ENCODE measurements around the gene DNAH11.
"Not testable (repeated sequence)": the region's sequence is repeated elsewhere in the genome, so short reads cannot be mapped to it uniquely, and the experiment has no call there.

Gene DNAH11

DNA sequence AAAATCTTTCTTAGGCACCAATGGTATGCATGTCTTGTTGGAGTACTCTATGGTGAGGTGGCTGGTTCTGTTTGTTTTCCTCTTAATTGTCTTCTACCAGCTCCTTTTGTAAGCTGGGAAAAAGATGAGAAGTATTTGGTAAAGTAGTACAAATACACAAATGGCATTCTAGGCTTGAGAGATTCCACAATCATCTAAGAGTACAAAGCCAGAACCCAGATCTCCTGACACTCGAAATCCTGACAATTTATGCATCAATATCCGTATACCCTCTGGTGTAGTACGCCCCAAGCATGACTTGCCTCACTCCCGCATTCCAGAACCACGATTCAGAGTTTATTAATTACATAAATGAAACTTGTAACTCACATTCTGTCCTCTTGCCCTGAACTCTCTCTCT, 359.4 kb downstream of the DNAH11 start:
- no peak for DNase-seq

DNA sequence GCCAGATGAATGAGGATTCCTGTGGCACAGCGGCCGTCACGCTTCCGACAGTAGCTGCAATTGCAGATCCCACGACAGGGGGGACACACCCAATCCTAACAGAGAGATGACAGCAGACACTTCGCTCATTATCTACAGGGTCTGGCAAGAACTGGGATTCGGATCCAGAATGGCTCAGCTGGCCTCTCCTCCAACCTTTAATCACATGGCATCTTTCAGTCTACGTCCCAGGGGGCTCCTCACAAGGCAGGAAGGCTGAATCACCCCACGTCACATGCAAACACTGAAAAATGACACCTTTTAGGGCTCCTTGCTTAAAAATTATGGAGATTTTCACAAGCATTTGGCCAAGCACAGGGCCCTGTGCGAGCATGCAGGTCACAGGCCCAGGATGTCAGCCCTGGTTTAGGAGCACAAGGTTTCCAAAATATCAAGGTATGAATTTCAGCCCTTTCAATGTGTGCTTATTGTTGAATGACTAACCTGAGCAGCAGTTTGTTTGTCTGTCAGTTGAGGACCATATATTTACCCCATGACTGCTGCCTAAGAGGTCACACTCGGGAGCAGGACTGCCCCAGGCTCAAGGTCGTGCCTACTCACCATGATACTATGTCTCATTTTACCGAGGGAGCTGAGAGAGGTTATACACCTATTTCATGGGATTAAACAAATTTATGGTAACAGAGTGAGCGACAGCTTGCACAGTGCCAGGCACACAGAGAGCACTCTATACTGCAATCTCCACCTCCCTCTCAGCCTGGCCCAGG, 360.4 kb downstream of the DNAH11 start:
- DNase-seq = no peak

DNA sequence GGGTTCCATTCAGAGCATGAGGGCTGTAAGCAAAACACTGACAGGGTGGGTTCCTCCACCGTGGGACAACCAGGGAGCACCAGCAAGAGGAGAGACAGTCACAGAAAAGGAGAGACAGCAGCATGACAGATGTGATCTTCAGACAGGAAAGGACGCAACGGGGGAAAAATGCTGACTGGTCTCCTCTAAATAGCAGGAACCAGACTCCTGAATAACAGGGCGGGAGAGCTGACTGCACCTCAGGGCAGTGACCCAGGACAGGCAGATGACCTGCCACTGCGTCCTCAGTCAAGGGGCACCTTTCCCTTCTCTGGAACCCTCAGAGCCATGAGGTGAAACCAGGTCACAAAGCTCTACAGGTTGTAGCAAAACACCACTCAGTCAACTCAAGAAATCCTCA, 365.9 kb downstream of the DNAH11 start:
- no peak for DNase-seq

DNA sequence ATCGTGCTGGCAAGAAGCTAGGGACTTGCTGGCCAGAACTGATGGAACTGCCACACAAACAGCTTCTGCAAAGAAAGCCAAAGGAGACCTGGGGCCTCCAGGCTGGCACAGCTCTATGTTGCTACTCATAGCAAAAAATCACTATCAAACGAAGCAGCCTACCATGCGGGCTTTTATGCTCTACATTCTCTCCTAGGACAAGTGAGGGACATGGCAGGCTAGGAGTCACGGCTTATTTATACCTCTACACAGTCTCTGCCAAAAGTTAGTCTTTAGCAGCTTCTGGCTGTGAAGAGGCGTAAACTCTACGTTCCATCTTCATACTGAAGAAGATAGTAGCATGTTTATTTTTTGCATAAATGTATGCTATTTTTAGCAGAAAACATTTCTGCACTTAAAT, 367.4 kb downstream of the DNAH11 start:
- no peak for DNase-seq

DNA sequence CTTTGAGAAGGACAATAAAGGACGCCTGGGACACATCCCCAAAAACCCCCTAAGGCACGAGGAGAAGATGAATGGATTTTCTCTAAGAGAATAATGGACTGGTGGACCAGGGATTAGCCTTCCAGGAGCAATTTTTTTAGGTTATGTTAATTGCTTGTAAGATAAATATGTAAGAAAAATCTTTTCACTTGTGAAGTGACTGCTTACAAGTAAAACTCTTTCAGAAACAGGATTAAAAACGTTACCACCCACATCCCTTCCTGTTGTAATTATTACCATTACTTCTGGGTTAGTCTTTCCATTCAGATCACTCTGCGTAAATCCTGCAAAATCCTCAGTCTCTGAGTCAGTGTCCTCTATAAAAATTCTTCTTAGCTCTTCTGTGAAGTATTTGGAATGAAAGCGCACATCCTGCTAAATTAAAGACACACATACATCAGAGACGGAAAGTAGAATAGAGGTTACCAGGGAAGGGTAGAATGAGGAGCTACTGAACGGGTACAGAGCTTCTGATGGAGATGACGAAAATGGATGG, 368.6 kb downstream of the DNAH11 start:
- no peak for DNase-seq

DNA sequence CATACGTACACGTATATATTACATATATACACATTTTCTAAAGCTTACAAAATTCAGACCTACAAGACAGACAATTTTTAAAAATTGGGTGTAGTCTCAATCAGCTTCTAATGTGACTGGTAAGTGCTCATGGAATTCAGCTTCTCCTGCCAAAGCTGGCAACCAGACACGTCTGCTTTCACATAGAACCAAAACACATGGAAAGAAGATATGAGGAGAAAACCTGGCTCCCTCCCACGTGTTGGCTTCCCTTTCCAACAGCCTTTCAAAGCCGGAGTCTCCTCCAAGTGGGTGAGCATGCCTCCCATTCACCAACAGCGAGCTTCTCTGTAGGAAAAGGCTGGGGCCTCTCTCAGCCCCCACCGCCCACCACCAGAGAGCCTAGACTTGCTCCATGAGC, 369.5 kb downstream of the DNAH11 start:
- DNase-seq = no peak

DNA sequence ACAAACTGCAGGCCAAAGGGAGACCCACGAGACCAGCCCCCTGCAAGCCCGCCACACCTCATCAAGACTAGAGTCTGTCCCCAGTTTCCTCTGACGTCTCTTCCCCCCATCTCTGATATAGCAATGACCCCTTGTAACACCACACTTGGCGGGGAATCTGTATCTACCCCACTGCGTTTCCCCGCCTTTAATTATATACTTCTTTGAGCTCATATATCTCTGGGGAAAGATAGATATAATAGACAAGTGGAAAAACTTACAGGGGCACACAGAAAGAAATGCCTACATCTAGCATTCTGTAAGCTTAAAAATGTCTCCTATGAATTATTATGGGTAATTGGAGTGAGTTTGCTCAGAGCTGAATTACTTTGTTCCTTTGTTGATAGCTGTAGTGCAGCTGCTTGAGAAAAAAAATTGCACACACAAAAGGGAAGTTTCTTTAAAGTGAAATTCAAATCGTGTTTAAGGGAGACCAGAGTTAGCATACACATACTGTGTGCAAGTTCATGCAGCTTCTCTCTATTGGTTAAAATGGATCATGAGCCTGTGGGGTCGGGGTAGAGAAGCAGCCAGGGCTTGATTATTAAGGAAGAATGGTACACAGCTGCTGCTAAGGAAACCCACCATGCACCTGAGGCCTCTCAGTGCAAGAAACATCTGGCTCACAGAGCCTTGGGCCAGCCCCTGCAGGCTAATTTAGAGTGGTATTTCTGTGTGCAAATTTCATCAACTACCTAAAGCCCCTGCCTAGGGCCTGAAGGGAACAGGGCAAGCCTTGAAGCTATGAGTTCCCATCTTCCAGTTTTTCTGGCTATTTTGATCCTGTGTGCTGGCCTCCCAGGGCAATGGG, 370.3 kb downstream of the DNAH11 start:
- no peak for DNase-seq

DNA sequence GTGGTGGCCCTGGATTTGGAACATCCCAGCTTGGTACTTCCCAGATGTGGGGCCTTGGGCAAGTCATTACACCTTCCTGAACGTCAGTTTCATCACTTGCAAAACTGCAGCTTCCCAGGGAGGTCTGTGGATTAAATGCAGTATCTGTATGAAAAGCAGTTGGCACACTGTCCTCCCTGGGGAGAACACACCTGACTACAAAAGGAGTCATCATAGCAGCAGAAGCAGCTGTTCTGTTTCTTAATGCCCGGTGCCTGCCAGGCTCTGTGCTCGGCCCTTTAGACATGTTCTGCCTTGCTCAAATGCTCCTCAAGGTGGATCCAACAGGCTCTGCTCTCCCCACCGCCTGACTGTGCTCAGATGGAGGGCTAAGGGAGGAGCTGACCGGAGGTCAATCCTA, 371.8 kb downstream of the DNAH11 start:
- no peak for DNase-seq

DNA sequence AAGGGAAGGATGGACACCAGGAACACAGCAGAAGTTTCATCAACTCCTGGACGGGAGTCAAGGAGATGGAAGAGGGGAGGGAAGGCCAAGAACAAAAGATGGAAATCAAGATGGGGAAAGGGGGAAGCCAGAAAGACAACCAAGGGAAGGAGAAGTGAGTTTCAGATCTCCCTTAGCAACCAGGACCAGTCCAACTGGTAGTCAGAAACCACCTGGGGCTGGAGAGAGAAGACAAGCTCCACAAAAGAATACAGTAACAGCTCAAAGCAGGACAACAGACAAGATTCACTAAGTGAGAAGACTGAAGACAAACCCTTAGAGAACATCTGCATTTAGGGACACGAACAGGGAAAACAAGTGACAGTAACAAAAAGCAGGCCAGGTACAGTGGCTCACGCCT, 372.3 kb downstream of the DNAH11 start:
- no peak for DNase-seq

DNA sequence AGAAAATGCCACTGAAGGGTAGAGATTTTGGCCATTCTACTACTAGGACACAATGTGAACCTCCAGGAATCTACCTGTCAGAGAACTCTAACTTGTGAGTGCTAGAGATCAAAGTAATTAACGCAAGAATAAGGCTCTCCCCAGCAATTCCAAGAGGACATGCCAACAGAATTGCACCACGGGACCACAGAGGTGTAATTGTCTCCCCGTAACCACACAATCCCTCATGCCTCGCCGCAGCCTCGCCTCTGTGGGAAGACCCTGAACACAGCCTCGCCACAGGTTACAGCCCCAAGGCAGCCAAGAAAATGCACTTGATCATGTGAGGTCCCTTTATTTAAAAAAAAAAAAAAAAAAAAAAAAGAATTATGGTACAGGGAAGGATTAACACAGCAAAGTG, 373.3 kb downstream of the DNAH11 start:
- no peak for DNase-seq

DNA sequence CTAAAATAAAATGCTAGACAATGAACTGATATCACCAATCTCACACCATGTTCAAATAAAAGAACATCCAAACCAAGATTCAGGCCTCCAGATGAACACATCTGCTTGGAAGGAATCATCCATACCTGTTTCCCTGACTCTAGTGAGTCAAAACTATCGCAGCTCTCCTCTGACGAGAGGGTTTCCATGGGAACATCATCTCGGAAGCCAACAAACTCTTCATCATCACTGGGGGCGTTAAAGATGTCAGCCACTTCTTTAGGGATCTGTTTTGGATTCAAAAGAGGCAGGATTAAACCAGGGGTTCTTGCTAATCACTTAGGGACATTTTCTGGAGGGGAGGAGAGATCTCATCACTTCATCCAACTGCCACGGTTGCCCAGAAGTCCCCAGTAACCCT, 373.8 kb downstream of the DNAH11 start:
- no peak for DNase-seq

DNA sequence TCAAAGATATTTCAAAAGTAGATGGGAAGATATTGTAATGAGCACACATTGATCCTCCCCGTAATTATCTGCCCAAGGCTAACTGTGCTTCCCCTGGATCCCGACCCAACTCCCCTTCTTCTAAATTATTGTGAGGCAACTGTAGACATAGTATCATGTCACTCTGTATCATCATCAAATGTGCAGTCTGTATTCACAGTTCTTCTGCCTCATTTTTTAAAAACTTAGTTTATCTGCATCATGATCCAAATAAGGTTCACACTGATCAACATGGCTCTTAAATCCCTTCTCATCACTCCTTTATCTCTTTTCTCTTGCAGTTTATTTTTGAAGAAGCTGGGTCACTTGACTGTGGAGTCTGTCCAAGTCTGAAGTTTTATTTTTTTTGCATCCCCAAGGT, 375.4 kb downstream of the DNAH11 start:
- no peak for DNase-seq

DNA sequence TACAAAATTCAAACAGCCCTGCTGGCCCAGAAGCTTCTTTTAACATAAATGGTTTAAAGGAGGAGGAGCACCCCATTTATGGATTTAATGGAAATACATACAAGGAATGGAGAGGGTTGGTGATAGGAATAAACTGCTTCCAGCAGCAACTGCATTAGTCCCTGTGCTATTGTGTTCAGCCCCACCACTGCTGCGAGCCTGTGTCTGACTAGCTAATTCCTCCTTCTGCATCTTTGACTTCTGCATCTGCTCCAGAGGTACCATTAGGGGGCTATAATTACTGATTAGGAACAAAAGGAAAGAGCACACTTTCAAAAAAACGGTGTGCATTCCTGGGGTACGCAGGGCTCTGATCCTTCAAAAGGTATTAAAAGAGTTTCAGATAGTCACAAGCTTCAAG, 378.1 kb downstream of the DNAH11 start:
- DNase-seq = no peak

DNA sequence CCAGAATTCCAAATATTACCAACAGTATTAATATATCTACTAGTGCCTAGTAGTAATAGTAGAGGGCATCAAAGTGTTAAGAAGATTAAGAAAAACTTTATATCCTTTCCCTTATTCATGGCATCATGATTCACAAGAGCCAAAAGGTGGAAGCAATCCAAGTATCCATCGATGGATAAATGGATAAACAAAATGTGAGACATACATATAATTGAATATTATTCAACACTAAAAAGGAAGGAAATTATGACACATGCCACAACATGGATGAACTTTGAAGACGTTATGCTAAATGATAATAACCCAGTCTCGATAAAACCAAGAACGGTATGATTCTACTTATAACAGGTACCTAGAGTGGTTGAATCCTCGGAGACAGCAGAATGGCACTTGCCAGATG, 379.8 kb downstream of the DNAH11 start:
- no peak for DNase-seq

DNA sequence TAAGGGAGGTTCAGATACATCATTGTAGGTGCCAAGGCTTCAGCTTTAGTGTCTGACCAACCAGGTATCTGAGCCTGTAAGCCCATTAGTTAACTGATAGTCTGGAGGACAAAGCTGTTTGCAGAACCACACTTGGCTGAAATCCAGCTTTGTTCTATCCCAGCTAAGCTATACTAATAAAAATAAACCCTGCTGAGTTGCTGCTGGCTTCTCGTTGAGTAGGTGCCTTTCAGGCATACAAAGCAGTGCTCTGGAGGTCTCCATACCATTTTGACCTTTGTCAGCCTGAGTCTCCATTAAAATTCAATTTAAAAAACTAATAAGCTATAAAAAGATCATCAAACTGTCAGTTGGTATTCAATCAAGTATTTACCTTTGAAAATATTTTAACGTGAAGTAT, 380.8 kb downstream of the DNAH11 start:
- DNase-seq = no peak

DNA sequence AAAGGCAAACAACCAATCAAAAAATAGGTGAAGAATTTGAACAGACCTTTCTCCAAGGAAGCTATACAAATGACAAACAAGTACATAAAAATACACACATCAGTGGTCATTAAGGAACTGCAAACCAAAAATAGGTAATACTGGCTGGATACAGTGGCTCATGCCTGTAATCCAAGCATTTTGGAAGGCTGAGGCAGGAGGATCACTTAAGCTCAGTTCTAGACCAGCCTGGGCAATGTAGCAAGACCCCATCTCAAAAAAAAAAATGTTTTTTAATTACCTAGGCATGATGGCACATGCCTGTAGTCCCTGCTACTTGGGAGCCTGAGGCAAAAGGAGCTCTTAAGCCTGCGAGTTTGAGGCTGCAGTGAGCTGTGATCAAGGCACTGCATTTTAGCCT, 383.6 kb downstream of the DNAH11 start:
- no peak for DNase-seq

DNA sequence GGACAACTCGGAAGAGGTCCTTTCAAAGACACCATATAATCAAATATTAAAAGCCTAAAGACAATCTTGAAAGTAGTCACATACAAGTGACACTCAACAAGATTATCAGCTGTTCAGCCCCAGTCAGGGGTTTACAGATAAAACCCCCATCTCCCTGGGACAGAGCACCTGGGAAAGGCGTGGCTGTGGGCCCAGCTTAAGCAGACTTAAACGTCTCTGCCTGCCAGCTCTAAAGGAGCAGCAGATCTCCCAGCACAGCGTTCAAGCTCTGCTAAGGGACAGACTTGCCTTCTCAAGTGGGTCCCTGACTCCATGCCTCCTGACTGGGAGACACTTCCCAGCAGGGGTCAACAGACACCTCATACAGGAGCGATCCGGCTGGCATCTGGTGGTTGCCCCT, 384.9 kb downstream of the DNAH11 start:
- DNase-seq = no peak

DNA sequence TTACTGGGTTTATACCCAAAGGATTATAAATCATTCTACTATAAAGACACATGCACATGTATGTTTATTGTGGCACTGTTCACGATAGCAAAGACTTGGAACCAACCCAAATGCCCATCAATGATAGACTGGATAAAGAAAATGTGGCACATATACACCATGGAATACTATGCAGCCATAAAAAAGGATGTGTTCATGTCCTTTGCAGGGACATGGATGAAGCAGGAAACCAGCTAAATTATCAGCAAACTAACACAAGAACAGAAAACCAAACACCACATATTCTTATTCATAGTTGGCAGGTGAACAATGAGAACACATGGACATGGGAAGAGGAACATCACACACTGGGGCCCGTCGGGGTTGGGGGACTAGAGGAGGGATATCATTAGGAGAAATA, 390.5 kb downstream of the DNAH11 start:
- DNase-seq = not testable (repeated sequence)

DNA sequence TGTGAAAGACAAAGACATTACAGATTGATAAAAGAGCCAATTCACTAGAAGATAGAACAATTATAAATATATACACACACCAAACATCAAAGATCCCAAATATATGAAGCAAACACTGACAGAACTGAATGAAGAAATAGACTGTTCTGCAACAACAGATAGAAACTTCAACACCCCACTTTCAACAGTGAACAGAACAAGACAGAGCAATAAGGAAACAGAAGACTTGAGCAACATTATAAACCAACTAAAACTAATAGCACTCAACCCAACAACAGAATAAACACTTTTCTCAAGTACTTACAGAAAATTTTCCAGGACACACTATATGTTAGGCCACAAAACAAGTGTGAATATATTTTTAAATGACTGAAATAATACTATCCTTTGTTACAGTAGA, 392.0 kb downstream of the DNAH11 start:
- no peak for DNase-seq

DNA sequence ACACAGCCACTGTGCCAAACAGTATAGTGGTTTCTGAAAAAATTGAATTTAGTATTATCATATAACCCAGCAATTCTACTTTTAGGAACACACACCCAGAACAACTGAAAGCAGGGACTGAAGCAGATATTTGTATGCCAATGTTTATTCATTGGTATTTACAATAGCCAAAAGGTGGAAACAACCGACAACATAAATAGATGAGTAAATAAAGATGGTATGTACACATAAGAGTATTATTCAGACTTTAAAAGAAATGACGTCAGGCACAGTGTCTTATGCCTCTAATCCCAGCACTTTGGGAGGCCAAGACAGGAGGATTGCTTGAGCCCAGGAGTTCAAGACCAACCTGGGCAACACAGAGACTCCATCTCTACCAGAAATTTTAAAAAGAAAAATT, 395.6 kb downstream of the DNAH11 start:
- no peak for DNase-seq

DNA sequence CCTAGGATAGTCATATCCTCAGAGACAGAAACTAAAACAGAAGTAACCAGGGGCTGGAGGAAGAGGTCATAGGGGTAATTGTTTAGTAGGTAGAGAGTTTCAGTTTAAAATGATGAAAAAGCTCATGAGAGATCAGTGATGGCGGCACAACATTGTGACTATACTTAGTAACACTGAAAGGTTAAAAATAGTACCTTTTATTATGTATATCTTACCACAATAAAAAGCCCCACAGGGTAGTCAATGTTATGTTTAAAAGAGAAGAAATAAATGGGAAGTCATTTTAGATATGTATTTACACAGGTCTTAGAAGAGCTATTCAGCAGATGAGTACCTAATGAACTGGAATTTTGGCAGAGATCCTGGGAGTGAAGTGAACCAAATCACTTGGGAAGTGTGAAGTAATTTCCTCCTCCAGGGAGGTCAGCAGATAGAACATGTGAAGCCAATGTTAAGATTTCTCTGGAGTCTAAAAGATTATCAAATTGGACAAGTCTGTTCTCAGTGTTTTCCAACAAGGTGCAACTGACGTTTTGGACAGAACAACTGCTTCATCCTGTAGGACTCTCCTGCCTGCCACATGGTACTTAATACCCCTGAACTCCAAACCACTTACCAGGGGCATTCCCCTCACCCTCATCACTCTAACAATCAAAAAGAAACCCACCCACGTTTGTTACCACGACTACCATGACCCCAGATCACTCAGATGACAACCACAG, 396.5 kb downstream of the DNAH11 start:
- peak; percentile 17 for DNase-seq

DNA sequence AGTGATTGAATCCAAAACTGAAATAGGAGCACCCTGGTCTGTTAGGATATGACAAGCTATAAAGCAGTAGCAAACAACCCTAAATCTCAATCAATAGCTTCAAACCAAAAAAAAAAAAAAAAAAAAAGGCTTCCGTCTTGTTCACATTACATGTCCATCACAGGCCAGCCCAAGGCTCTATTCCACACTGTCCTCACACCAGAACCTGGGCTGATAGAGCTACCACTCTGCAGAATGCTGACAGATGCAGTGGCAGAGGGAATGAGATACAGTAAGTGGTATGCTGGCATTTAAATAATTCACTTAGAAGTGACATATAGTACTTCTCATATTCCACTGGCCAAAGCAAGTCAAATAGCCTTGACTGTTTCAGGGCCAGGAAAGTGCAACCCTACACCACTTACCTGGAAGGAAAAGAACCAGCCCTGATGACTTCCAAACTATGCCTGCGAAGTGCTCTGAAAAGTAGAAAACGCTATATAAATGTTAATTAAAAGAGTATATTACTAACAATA, 397.1 kb downstream of the DNAH11 start:
- DNase-seq = no peak

DNA sequence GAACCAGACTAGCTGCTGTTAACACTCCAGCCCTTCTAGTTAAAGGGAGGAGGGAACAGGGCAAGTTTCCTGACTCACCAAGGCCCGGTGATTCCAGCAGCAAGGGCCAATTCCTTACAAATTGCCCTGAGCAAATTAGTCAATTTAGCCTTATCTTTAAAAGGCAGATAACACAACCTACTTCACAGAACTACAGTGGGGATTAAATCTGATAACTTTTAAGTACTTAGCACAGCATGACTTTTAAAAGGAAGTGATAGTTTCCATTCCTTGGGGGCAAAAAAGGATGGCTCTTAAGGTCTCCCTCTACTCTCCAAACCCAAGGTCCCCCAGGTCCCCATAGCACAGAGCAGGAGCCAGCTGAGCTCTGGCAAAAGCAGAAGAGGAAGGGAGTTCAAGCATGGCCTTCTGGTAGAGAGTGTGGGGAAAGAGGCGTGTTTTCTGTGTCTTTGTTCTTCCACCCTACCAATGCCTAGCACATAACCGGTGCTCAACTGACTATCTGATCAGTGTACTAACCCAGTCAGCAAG, 398.8 kb downstream of the DNAH11 start:
- DNase-seq = no peak

Measured in SHP77 treated with DMSO at 0.1 percent for 48 hours (cell line).